GM10248 (cell line): Measurements from ENCODE around the gene MTARC2.

Experiments used
- CTCF ChIA-PET: fragments of 300-600 bp; sonication (Branson Sonifier 250); formaldehyde crosslinking; extraction: SDS; loops from one replicate; lab custom pipeline; 2021; ENCODE audit warnings: antibody characterized with exemption; lab: Yijun Ruan, JAX
- POLR2A ChIA-PET: fragments of 350-650 bp; sonication (Branson Sonifier 250); formaldehyde crosslinking; extraction: SDS; loops from one replicate; lab custom pipeline; 2020; ENCODE audit warnings: antibody characterized with exemption; lab: Yijun Ruan, JAX
- DNase-seq: peaks from one replicate; pipeline ENCODE4 v3.0.0; 2012; ENCODE audit errors: extremely low spot score
- TF ChIP-seq, protein P1 (sequence below): IDR thresholded peaks from 2 replicates; pipeline ENCODE4 v1.5.1; 2012; ENCODE audit warnings: mild to moderate bottlenecking, low read depth; ENCODE audit errors: extremely low read depth, missing control alignments, control extremely low read depth

Gene MTARC2

DNA sequence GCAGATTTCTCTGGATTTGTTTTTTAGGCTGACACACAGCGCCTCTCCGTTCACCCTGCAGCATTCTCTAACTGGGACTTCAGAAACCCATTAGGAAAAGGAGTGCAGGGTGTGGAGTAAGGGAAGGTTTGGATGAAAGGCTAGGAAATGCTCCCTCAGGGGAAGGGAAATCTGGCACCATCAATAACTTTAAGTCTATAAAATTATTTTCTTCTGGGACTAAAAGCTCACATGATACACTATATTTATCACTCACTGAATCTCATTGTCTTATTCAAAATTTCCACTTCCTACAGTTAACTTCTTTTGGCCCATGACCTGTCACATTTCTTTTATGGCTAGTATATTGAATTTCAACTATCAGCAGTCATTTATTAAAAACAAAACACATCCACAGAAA, 85.3 kb downstream of the MTARC2 start:
- TF ChIP-seq, protein P1, sequence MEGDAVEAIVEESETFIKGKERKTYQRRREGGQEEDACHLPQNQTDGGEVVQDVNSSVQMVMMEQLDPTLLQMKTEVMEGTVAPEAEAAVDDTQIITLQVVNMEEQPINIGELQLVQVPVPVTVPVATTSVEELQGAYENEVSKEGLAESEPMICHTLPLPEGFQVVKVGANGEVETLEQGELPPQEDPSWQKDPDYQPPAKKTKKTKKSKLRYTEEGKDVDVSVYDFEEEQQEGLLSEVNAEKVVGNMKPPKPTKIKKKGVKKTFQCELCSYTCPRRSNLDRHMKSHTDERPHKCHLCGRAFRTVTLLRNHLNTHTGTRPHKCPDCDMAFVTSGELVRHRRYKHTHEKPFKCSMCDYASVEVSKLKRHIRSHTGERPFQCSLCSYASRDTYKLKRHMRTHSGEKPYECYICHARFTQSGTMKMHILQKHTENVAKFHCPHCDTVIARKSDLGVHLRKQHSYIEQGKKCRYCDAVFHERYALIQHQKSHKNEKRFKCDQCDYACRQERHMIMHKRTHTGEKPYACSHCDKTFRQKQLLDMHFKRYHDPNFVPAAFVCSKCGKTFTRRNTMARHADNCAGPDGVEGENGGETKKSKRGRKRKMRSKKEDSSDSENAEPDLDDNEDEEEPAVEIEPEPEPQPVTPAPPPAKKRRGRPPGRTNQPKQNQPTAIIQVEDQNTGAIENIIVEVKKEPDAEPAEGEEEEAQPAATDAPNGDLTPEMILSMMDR: no peak
- DNase-seq: no peak
- POLR2A ChIA-PET: no interaction called here
- CTCF ChIA-PET: no interaction called here
